HepG2 (cell line): ENCODE results near the gene CIT. TPM values are rescaled to one million over a fixed set of nuclear protein-coding genes. Genes with fewer than 3 reads are reported as not detected.

Experiments
- AFF4 ChIP-seq: sonication (generic); formaldehyde crosslinking; IDR thresholded peaks from 2 replicates; pipeline ENCODE4 v1.4.0; 2020; ENCODE audit warnings: missing genetic modification reagents
- CBFB ChIP-seq: sonication (generic); formaldehyde crosslinking; IDR thresholded peaks from 2 replicates; pipeline ENCODE4 v1.4.0; 2020; ENCODE audit warnings: missing genetic modification reagents
- CEBPG ChIP-seq: IDR thresholded peaks from 2 replicates; pipeline ENCODE4 v1.6.1; 2016
- CENPX ChIP-seq: sonication (generic); formaldehyde crosslinking; IDR thresholded peaks from 2 replicates; pipeline ENCODE4 v1.9.0; 2021; ENCODE audit warnings: mild to moderate bottlenecking, missing genetic modification reagents, moderate library complexity
- FOXJ3 ChIP-seq: sonication (generic); formaldehyde crosslinking; IDR thresholded peaks from 2 replicates; pipeline ENCODE4 v1.4.0; 2020; ENCODE audit warnings: missing genetic modification reagents, mild to moderate bottlenecking, borderline replicate concordance
- HNF1A ChIP-seq, 2 experiments: sonication (generic) in 1 of 2; formaldehyde crosslinking in 1 of 2; IDR thresholded peaks; 2 replicates each; pipeline versions ENCODE4 v1.4.0 to v1.6.1; 2016 to 2020; ENCODE audit warnings: borderline replicate concordance in 1 of 2, low read depth in 1 of 2, mild to moderate bottlenecking in 1 of 2, missing genetic modification reagents in 1 of 2
- ISX ChIP-seq: sonication (generic); formaldehyde crosslinking; conservative IDR thresholded peaks from 2 replicates; pipeline ENCODE4 v1.5.0; 2020; ENCODE audit warnings: missing genetic modification reagents
- JUND ChIP-seq: sonication (generic); formaldehyde crosslinking; IDR thresholded peaks from 2 replicates; pipeline ENCODE4 v1.8.0; 2022; ENCODE audit warnings: mild to moderate bottlenecking, missing genetic modification reagents
- KLF9 ChIP-seq: IDR thresholded peaks from 2 replicates; pipeline ENCODE4 v1.6.1; 2016; ENCODE audit warnings: low read depth
- LCORL ChIP-seq, 2 experiments: fragments of 450-650 bp in 1 of 2; sonication (generic) in 1 of 2; formaldehyde crosslinking in 1 of 2; IDR thresholded peaks; 2 replicates each; pipeline versions ENCODE4 v1.5.0 to v1.6.1; 2017 to 2020; ENCODE audit warnings: antibody characterized with exemption in 1 of 2, missing genetic modification reagents in 1 of 2
- MNT ChIP-seq: fragments of 450-650 bp; IDR thresholded peaks from 2 replicates; pipeline ENCODE4 v1.6.1; 2016
- RXRB ChIP-seq: IDR thresholded peaks from 2 replicates; pipeline ENCODE4 v1.6.1; 2016; ENCODE audit warnings: borderline replicate concordance, missing genetic modification reagents, missing compliant biosample characterization
- TFDP2 ChIP-seq: sonication (generic); formaldehyde crosslinking; IDR thresholded peaks from 2 replicates; pipeline ENCODE4 v1.4.0; 2020; ENCODE audit warnings: missing genetic modification reagents
- TGIF2 ChIP-seq: IDR thresholded peaks from 2 replicates; pipeline ENCODE4 v1.6.1; 2016; ENCODE audit warnings: control low read depth, missing compliant biosample characterization
- ZNF431 ChIP-seq: sonication (generic); formaldehyde crosslinking; IDR thresholded peaks from 2 replicates; pipeline ENCODE4 v1.9.0; 2022; ENCODE audit warnings: missing genetic modification reagents, low read depth, mild to moderate bottlenecking, borderline replicate concordance
- ZNF644 ChIP-seq: IDR thresholded peaks from 2 replicates; pipeline ENCODE4 v1.6.1; 2016; ENCODE audit warnings: low read depth
- ZNF703 ChIP-seq: sonication (generic); formaldehyde crosslinking; IDR thresholded peaks from 2 replicates; pipeline ENCODE4 v1.5.1; 2020; ENCODE audit warnings: missing genetic modification reagents, mild to moderate bottlenecking, moderate library complexity, borderline replicate concordance
- polyA plus RNA-seq, 8 experiments: library from polyadenylated mRNA; depleted of rRNA in 3 of 8; stranded (reverse) in 7 of 8; unstranded in 1 of 8; fragments of >200 nt; fragmentation: Illumina TruSeq in 4 of 8; extraction: Trizol in 4 of 8; gene quantifications; 2 replicates each; pipeline versions ENCODE4 v1.2.1 to v1.2.3, GENCODE V29; 2011 to 2016; ENCODE audit warnings: low read depth in 4 of 8, missing spikeins in 1 of 8, mixed read lengths in 1 of 8; ENCODE audit not compliant: insufficient read depth in 1 of 8
- total RNA-seq, 5 experiments: library from RNA; depleted of rRNA; stranded (reverse); fragments of >200 nt; fragmentation: Illumina TruSeq; extraction: Trizol; gene quantifications; 2 replicates each; pipeline ENCODE4 v1.2.3, GENCODE V29; 2016; ENCODE audit warnings: low read depth in 1 of 5

The CIT gene
- total and polyA plus RNA-seq, 2 of the 13 experiments (the other 11 are each of a cell fraction or from before 2014, with no cell fraction given): 7.7 to 11.7 TPM

- TF ChIP-seq TGIF2 (CRISPR knock-in tag) (peak; percentile 60; the same call in 1 of the 2 replicates), ZNF431 (CRISPR knock-in tag) (no peak), TFDP2 (CRISPR knock-in tag) (no peak), CBFB (CRISPR knock-in tag) (no peak), CENPX (CRISPR knock-in tag) (no peak), AFF4 (no peak), FOXJ3 (CRISPR knock-in tag) (no peak), MNT (no peak), KLF9 (CRISPR knock-in tag) (no peak), CEBPG (CRISPR knock-in tag) (no peak), RXRB (0 out of 2 replicates have a peak, but pooled peaks have one; percentile 19), ISX (no peak), ZNF703 (no peak), LCORL (IDR thresholded peaks at IDR 0.05) (no peak), LCORL (CRISPR knock-in tag; IDR thresholded peaks at IDR 0.05) (peak; percentile 25; the same call in 1 of the 2 replicates), HNF1A (IDR thresholded peaks at IDR 0.05; ENCODE audit: low read depth) (no peak), HNF1A (CRISPR knock-in tag; IDR thresholded peaks at IDR 0.05; ENCODE audit: borderline replicate concordance) (no peak), ZNF644 (CRISPR knock-in tag) (no peak), JUND (peak; percentile 23; the same call in 1 of the 2 replicates)
Measured at GRCh38 chr12:119804011-119804641, 73.0 kb downstream of the CIT start (continued).
